ENCODE results near the gene KRT74.

DNA sequence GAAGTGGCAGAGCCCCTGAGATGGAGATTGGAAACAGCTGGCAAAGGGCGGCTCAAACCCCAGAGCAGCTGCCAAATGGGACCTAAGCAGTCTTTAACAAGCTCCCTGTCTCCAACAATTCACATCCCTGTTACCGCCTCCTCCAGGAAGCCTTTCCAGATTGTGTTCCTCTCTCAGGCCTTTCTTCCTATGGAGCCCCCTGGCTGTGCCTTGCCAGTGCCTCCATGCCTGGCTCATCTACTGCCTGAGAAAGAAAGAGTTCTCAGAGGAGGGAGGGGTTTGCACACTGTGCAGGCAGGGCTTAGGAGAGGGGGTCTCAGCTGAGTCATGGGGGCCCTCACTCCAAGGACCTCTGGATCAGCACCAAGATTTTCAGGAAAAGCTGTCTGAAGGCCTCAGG lies 8.8 kb upstream of the KRT74 start:
- TF ChIP-seq CTCF (IDR thresholded peaks at IDR 0.05) (no peak), POLR2A (IDR thresholded peaks at IDR 0.05) (no peak), EP300 (IDR thresholded peaks at IDR 0.05) (no peak)
